ENCODE measurements around the gene TALDO1. TPM values are rescaled to one million over a fixed set of nuclear protein-coding genes. Genes with fewer than 3 reads are reported as not detected.

The TALDO1 gene
- total and polyA plus RNA-seq, 4 donors: 72.5 to 181 (median 128) TPM

DNA sequence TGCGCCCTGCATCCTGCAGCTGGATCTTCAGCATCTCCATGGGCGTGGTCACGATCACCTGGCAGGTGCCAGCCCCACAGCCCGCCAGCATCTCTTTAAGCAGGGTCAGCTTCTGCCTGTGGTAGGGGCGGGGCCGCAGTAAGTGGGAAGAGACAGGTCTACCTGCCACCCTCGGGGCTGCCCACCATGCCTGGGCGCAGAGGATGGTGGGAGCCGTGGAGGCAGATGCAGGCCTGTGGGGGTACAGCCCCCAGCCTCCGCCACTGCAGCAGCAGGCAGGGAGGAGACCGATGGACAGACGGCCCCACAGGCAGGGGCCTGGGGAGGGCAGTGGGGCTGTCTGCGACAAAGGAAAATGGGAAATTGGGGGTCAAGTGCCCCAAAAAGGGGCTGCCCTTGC, 45.6 kb downstream of the TALDO1 start:
- no peak for DNase-seq (ENCODE audit: low spot score)
- WGBS: 95% methylated on average over 13 of the region's 13 CpGs

DNA sequence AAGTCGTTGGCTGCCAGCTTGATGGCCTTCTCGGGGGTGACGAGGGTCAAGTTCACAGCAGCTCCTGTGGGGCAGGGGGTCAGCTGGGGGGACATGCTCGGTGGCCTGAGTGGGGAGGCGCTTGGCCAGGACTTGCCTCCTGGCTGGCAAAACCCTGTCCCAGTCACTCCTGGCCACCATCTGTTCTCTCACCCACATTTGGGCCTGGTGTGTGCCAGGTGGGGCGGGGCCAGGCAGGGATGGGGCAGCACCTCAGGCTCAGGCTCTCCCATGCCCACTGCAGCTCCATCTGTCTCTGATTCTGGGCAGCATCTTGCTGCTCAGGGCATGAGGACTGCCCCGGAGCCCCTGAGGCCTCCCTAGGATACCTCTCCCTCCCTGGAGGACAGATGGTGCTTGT, 46.3 kb downstream of the TALDO1 start:
- Histone ChIP-seq H3K4me1 (ENCODE audit: control insufficient read depth in 4 of 4, insufficient read depth in 4 of 4, low read length in 3 of 4) (peaks cover 11 to 47% (median 30%) of the 10 kb centered on the region in 4 donors), H3K9ac (ENCODE audit: low read depth in 1 of 2, low read length in 2 of 2) (no peak overlapping the region), H3K4me3 (ENCODE audit: low read depth in 1 of 3, low read length in 3 of 3) (no peak overlapping the region), H3K27me3 (ENCODE audit: control insufficient read depth in 4 of 4, insufficient read depth in 4 of 4, low read length in 3 of 4) (no peaks in the 10 kb centered on the region), H3K27ac (ENCODE audit: low read depth in 1 of 2, low read length in 2 of 2) (no peak overlapping the region), H3K36me3 (ENCODE audit: control insufficient read depth in 4 of 4, insufficient read depth in 3 of 4, low read depth in 1 of 4, low read length in 3 of 4) (peaks cover 0 to 10% (median 5%) of the 10 kb centered on the region in 4 donors), H3K9me3 (ENCODE audit: control insufficient read depth in 4 of 4, low read length in 3 of 4) (no peaks in the 10 kb centered on the region)
- no peak for DNase-seq (ENCODE audit: low spot score)
- 83% methylated on average over 7 of the region's 7 CpGs for WGBS
- TF ChIP-seq NR2F2 (IDR thresholded peaks at IDR 0.05) (no peak), GABPA (IDR thresholded peaks at IDR 0.05 in 1 of 2, conservative IDR thresholded peaks at IDR 0.05 in 1 of 2) (no peak), YY1 (IDR thresholded peaks at IDR 0.05) (no peak), SP1 (IDR thresholded peaks at IDR 0.05) (no peak), FOXA2 (IDR thresholded peaks at IDR 0.05) (no peak), HNF4G (IDR thresholded peaks at IDR 0.05) (no peak), JUND (IDR thresholded peaks at IDR 0.05) (no peak), RXRA (IDR thresholded peaks at IDR 0.05) (no peak), HNF4A (conservative IDR thresholded peaks at IDR 0.05) (no peak)
- TF ChIP-seq, protein P1, sequence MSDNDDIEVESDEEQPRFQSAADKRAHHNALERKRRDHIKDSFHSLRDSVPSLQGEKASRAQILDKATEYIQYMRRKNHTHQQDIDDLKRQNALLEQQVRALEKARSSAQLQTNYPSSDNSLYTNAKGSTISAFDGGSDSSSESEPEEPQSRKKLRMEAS (IDR thresholded peaks at IDR 0.05): no peak
- TF ChIP-seq, protein P2, sequence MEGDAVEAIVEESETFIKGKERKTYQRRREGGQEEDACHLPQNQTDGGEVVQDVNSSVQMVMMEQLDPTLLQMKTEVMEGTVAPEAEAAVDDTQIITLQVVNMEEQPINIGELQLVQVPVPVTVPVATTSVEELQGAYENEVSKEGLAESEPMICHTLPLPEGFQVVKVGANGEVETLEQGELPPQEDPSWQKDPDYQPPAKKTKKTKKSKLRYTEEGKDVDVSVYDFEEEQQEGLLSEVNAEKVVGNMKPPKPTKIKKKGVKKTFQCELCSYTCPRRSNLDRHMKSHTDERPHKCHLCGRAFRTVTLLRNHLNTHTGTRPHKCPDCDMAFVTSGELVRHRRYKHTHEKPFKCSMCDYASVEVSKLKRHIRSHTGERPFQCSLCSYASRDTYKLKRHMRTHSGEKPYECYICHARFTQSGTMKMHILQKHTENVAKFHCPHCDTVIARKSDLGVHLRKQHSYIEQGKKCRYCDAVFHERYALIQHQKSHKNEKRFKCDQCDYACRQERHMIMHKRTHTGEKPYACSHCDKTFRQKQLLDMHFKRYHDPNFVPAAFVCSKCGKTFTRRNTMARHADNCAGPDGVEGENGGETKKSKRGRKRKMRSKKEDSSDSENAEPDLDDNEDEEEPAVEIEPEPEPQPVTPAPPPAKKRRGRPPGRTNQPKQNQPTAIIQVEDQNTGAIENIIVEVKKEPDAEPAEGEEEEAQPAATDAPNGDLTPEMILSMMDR (IDR thresholded peaks at IDR 0.05; ENCODE audit: low read depth, low read length, missing input control): no peak
- TF ChIP-seq, protein P3, sequence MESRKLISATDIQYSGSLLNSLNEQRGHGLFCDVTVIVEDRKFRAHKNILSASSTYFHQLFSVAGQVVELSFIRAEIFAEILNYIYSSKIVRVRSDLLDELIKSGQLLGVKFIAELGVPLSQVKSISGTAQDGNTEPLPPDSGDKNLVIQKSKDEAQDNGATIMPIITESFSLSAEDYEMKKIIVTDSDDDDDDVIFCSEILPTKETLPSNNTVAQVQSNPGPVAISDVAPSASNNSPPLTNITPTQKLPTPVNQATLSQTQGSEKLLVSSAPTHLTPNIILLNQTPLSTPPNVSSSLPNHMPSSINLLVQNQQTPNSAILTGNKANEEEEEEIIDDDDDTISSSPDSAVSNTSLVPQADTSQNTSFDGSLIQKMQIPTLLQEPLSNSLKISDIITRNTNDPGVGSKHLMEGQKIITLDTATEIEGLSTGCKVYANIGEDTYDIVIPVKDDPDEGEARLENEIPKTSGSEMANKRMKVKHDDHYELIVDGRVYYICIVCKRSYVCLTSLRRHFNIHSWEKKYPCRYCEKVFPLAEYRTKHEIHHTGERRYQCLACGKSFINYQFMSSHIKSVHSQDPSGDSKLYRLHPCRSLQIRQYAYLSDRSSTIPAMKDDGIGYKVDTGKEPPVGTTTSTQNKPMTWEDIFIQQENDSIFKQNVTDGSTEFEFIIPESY (IDR thresholded peaks at IDR 0.05): no peak
- TF ChIP-seq, protein P4, sequence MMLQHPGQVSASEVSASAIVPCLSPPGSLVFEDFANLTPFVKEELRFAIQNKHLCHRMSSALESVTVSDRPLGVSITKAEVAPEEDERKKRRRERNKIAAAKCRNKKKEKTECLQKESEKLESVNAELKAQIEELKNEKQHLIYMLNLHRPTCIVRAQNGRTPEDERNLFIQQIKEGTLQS (IDR thresholded peaks at IDR 0.05): no peak

More for the DNA sequence above, 45.6 kb downstream of the TALDO1 start:
- TF ChIP-seq FOXA1 (IDR thresholded peaks at IDR 0.05): no peak
- TF ChIP-seq NR2F2 (IDR thresholded peaks at IDR 0.05): no peak
- TF ChIP-seq HNF4G (IDR thresholded peaks at IDR 0.05): no peak
- no peak for TF ChIP-seq HNF4A (conservative IDR thresholded peaks at IDR 0.05)
- no peak for TF ChIP-seq FOXA2 (IDR thresholded peaks at IDR 0.05)
- H3K27ac ChIP-seq (ENCODE audit: low read depth in 1 of 2, low read length in 2 of 2): no peak overlapping the region
- no peak overlapping the region for H3K9ac ChIP-seq (ENCODE audit: low read depth in 1 of 2, low read length in 2 of 2)
- no peaks in the 10 kb centered on the region for H3K27me3 ChIP-seq (ENCODE audit: control insufficient read depth in 4 of 4, insufficient read depth in 4 of 4, low read length in 3 of 4)
- H3K4me1 ChIP-seq (ENCODE audit: control insufficient read depth in 4 of 4, insufficient read depth in 4 of 4, low read length in 3 of 4): peaks cover 7 to 41% (median 28%) of the 10 kb centered on the region in 4 donors
- H3K36me3 ChIP-seq (ENCODE audit: control insufficient read depth in 4 of 4, insufficient read depth in 3 of 4, low read depth in 1 of 4, low read length in 3 of 4): peaks cover 0 to 10% (median 5%) of the 10 kb centered on the region in 4 donors
- H3K9me3 ChIP-seq (ENCODE audit: control insufficient read depth in 4 of 4, low read length in 3 of 4): no peaks in the 10 kb centered on the region
- H3K4me3 ChIP-seq (ENCODE audit: low read depth in 1 of 3, low read length in 3 of 3): no peak overlapping the region
